Mucosa of descending colon (tissue), 3 donors: ENCODE measurements around the gene EOMES. TPM values are rescaled to one million over a fixed set of nuclear protein-coding genes. Genes with fewer than 3 reads are reported as not detected.

Experiments used
- ATAC-seq: fragments of 200-7000 bp; cut with Tn5 transposase; one replicate; pipeline ENCODE4 v1.9.1; 2020; ENCODE audit warnings: mild to moderate bottlenecking, moderate library complexity
- DNase-seq, 3 donors: peaks; one replicate each; pipeline ENCODE4 v3.0.0-alpha.2; 2020
- H3K36me3 ChIP-seq: fragments of 200-600 bp; one replicate; pipeline ENCODE4 v1.8.0; 2021; ENCODE audit warnings: low read depth, mild to moderate bottlenecking
- H3K4me1 ChIP-seq: fragments of 200-600 bp; one replicate; pipeline ENCODE4 v1.8.0; 2021; ENCODE audit warnings: low read depth, mild to moderate bottlenecking
- H3K4me3 ChIP-seq: fragments of 200-600 bp; one replicate; pipeline ENCODE4 v1.8.0; 2021; ENCODE audit warnings: mild to moderate bottlenecking
- H3K9me3 ChIP-seq: fragments of 200-600 bp; one replicate; pipeline ENCODE4 v1.8.0; 2021; ENCODE audit warnings: mild to moderate bottlenecking
- CTCF ChIP-seq: fragments of 200-600 bp; IDR thresholded peaks from one replicate; pipeline ENCODE4 v1.8.0; 2022; ENCODE audit warnings: antibody characterized with exemption, mild to moderate bottlenecking
- intact Hi-C, 2 donors: fragments of 100-400 bp; cut with DNase I in 1 of 2; cut with micrococcal nuclease in 1 of 2; formaldehyde crosslinking; loops; one replicate each; pipeline versions ENCODE4 v1.11.0 to v1.11.1; 2022; cut with DNase I, micrococcal nuclease
- total RNA-seq, 3 donors: library from RNA; stranded (reverse); fragmentation: NEBNext Ultra II Directional in 2 of 3; extraction: Animal tissue kit (Norgen Biotek cat#: 25700) in 2 of 3; gene quantifications; one replicate each; pipeline versions ENCODE4 v1.2.1 to v1.2.4, GENCODE V29; 2021 to 2023
- donor health status: DM: no; HTN: no; CAD: no; lungs with moderate emphysema.
- donor health status: DM: no; HTN: no; CAD: no.
- donor health status: DM: no; HTN: yes; CAD: no.

Gene EOMES
- total RNA-seq, 3 donors from 2014 or later = 0.32 to 0.46 TPM; not detected in 1

DNA sequence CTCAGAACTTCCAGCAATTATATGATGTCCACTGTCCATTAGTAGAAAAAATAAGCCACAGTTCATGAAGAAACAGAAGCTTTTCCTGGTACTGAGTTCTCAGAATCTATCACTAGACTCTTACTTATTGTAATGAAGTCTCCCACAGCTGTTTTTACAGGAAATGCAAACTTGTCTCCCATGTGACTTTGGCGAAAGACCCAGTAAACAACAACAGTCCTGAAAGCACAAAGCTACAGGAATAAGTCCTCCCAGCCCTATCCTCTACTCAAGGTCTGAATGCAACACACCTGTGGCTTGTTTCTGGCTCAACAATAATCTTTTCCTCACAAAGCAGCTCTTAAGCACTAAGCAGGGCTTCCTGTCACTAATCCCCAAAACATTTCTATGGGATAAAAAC is 55.9 kb downstream of the EOMES start:
- H3K36me3 ChIP-seq = no peaks in the 10 kb centered on the region
- H3K9me3 ChIP-seq = no peaks in the 10 kb centered on the region
- DNase-seq (no peak), ATAC-seq (peak; percentile 13)
- H3K4me3 ChIP-seq = no peak overlapping the region
- H3K4me1 ChIP-seq = no peaks in the 10 kb centered on the region
- intact Hi-C loops = no loop called here
- TF ChIP-seq CTCF = no peak

Other genes with a start within 250 kb of the EOMES start
- 10 to 100 TPM; 21.2 to 43.3 (median 22.7) TPM for gene SLC4A7, start 237.9 kb downstream of the EOMES start, total RNA-seq